NCI-H2107 treated with DMSO at 0.1 percent for 48 hours (cell line): ENCODE results near the gene PAX3.
A peak's percentile ranks its signal among the peaks of the same experiment; 100 is the strongest.

ENCODE experiments used
- DNase-seq: peaks from one replicate; lab custom pipeline; 2025; ENCODE audit not compliant: unreplicated experiment; lab: John Stamatoyannopoulos, UW

PAX3 gene

DNA sequence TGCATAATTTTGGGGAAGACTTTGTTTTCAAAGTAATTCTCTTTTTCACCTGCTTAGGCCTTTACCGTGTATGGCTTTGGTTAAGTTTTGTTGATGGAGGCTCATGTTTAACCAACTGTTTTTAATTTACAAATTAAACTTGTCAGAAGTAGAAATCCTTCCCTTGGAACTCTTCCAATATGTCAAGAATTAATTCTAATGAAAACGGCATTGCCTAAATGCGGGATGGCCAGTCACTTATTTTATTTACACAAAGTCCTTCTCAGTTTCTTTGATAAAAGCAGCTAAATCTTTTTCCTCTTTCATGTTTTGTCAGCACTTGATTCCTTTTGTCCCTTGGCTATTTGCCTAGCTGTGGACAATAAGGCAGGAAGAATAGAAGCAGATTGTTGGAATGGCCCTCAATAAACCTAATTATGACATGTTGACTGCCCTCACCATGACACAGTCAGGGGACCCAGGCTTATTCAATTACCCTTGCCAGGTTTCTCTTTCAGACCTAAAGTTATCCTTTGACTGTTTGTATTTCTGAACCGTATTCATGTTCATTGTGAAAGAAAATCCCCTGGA, 26.3 kb downstream of the PAX3 start:
- no peak for DNase-seq

- DNase-seq, result no peak
Observed at GRCh38 chr2:222271854-222272253, 26.9 kb downstream of the PAX3 start.

DNA sequence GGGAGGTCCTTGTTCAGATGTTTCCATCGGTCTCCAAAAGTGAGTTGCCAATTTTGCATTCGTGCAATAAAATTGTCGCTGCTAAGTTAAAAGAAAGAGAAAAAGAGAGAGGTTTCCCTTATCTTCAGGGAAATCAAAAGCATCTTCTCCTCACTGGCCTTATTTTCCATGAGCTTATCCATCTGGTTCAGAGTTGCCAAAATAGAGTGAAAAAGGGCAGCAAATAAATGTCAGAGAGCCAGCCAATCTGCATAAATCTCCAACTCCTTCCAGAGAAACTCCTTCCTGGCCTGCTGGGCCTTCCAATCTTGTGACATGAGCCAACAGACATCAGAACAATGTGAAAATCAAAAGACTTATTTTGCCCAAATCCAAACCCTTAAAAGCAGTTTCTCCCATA, 28.4 kb downstream of the PAX3 start:
- DNase-seq, result no peak

DNA sequence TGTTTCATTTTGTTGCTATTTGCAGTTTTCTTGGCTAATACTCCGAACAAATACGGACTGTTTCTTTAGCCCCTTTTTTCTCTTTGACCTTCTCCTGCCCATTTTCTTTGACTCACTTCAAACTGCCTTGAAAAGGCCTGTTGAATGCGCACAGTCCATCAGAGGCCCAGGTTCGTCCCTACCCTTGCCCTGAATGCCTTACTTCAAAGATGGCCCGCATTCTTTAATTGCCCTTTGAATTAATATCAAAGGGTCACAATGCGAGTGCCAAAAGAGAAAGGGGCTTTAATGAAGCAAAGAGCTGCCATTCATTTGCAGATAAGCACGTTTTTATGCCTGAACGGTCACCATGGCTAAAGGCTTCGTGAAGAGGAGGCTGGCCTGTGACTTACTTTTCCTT, 29.7 kb downstream of the PAX3 start:
- no peak for DNase-seq

DNA sequence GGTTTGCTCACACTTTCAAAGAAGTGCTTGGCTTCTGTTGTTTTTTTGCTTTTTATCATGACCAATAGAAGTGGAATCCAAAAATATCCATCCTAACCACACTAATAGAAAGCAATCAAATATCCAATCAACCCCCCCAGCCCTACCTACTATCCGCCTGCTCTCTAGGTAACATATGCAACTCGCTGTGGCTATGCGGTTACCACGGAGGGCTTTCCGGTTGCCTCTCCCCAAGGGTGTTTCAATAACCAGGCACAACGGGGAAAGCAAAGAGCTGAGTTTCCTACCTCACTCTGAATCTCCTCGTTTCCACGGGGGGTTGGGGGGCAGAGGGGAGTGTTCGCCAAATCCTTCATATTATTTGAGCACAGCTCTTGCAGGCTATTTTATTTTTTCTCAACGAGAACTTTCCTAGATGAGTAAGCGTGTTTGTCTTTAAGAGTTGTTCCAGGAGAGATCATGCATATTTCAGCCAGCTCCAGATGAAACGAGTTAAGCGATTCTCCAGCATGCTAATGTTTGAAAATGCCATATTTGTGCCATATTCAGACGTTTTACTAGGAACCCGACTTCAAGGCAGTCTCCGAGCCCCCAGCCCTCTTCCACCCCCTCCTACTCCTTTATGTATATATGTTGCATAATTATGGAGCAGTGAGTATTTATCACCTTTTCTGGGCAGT, 30.3 kb downstream of the PAX3 start:
- DNase-seq, result no peak

DNA sequence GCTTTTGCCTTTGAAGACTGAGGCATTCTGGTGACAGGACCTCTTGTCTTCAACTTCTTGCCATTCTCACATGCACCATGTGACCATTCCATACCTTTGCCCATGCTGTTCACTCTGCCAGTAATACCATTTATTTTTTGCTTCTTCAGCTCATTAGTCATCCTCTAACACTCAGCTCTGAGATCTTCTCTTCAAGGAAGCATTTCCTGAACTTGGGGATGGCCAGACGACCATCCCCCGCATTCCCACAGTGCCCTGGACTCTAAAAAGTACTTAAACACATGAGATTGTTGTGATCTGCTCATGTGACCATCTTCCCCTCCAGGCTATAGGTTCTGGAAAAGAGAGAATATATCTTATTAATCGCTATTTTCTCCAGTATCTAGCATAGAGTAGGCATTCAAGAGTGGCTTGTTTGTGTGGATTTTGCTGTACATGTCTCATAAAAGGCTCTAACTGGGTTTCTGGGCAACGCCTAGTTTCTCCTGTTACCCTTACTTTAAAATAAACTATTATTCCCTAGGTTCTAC, 33.9 kb downstream of the PAX3 start:
- no peak for DNase-seq

- no peak for DNase-seq
Observed at GRCh38 chr2:222261504-222261903, 37.3 kb downstream of the PAX3 start.

GRCh38 chr2:222257645-222258044, 41.2 kb downstream of the PAX3 start:
- DNase-seq, result no peak

DNA sequence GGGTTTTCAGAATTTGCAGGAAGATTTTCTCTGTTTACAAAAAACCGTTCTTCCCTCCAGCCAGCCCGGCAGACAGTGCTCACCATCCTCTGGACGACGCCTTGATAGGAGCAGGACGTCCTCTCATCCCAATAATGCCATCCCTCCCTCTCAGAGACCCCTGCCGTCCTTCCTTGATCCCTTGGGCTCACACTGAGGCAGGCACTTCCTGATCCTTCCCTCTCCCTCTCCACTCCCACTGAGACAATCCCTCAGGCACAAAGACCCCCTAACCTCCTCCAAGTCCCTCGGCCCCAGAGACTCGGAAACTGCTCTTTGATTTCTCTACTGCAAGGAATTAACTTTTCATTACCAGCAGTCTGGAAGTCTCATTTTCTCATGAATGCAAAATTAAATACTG, 42.5 kb downstream of the PAX3 start:
- DNase-seq, result no peak

- no peak for DNase-seq
Observed at GRCh38 chr2:222255090-222255489, 43.7 kb downstream of the PAX3 start.

DNA sequence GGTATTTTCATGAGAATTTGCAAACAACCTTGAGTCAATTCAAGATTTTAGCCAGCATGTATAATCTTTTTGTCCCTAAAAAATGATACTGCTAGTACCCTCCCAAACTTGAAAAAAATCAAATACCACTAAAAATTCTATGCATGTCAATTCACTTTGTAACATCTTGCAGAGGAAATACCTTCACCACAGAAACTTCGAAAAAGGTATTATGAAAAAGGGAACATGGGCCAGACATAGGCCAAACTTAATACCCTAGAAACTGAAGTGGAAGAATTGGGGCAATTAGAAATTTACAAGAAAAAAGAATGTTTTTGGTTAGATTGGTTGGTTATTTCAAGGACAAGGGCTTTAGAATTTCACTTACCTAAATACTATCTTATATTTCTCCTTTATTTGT, 48.5 kb downstream of the PAX3 start:
- no peak for DNase-seq

GRCh38 chr2:222249444-222249843, 49.4 kb downstream of the PAX3 start:
- no peak for DNase-seq

DNA sequence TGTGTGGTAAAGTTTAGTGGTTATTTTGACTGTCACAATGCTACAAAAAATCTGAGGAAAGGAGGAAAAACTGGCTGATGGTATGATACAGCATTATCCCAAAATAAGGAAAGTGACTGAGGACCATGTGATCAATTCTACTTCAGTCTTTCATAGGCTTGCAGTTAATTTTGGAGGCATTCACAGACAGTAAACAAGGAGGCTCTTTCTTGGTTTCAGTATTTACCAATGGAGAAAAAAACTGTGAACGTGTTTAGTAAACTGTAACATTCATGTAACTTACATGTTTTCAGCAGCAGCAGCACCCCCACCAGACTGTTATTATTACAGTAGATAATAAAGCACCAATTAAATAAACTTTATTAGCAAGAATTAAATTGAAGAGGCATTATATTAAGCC, 50.0 kb downstream of the PAX3 start:
- no peak for DNase-seq

- no peak for DNase-seq
Observed at GRCh38 chr2:222248256-222248655, 50.5 kb downstream of the PAX3 start.

GRCh38 chr2:222242532-222242931, 56.3 kb downstream of the PAX3 start:
- no peak for DNase-seq

DNA sequence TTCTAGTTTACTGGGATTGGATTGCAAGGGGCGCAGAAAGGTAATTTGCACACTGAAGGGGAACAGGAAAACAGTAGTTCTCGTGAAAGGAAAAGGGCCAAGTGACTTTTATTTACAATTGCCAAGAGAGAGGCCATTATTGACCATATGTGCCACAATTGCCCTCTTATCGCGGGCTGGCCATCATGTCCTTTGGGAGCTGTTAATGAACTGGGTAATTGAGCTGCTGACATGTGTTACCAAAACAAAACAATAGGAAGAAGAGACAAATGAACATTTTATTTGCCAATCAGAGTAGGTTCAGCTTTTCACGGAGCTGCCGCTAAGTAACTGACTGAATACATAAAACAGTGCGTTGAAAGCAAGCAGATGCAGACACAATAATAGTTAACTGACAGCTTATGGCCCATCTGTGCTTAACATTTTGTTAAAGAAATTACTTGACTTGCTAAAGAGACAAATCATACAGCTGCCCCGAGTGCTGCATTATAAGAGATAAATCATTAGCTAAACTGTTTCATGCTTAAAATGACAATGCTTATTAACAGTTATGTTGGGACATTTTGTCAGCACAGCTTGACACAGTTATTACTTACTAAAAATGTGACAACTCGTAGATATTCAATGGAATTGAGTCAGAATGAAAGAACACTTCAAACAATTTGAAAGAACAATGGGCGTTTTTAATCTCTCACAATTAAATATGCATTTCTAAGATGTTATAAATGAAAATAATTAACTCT, 57.5 kb downstream of the PAX3 start:
- peak; percentile 7 for DNase-seq

DNA sequence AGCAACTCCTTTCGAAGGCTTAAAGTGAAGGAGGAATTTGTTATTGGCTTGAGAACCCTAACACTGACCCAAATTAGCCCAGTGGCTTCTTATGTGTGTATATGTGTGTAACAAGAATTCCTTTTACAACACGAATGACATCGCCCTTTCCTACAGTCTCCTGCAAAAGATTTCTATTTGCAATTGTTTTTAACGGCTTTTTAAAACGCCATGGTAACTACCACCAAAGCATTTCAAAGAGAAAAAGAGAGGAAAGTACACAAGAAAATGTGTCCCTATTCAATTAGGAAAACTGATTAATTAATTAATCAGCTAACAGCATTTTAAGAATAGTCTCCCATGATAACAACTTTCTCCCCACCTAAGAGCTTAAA, 58.1 kb downstream of the PAX3 start:
- no peak for DNase-seq

- no peak for DNase-seq
Observed at GRCh38 chr2:222239945-222240675, 58.7 kb downstream of the PAX3 start.

- no peak for DNase-seq
Observed at GRCh38 chr2:222239091-222239490, 59.7 kb downstream of the PAX3 start.

DNA sequence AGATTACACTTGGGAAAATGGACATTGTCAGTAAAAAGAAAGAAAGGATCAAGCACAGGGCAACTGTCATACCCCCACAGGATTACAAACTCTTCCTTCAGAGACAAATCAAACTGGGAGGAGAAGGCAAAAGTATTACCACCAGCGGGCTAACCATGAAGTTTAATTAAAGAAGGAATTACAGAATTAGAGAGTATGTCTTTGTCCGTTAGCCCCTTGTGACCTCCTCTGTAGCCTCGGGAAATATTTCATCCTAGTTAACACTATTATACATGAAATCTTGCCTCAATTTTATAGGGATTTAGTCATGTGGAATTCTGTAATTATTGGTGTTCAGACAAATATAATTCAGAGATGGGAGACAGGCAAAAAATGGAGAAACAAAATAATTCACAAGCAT, 60.7 kb downstream of the PAX3 start:
- no peak for DNase-seq

GRCh38 chr2:222232839-222233238, 66.0 kb downstream of the PAX3 start:
- no peak for DNase-seq

GRCh38 chr2:222232372-222232771, 66.4 kb downstream of the PAX3 start:
- DNase-seq, result no peak
